H9 (cell line): ENCODE measurements around the gene ACAP2. TPM values are rescaled to one million over a fixed set of nuclear protein-coding genes. Genes with fewer than 3 reads are reported as not detected.

Experiments
- DNase-seq: peaks from one replicate; pipeline ENCODE4 v3.0.0-alpha.2; 2017
- H2AFZ ChIP-seq: one replicate; pipeline ENCODE4 v1.6.1; 2013; ENCODE audit warnings: mild to moderate bottlenecking, low read length, control low read depth, moderate library complexity
- H2AK5ac ChIP-seq: 2 replicates; pipeline ENCODE4 v1.6.1; 2013; ENCODE audit warnings: low read length, control low read depth, mixed read lengths; ENCODE audit not compliant: insufficient read length
- H2BK120ac ChIP-seq: one replicate; pipeline ENCODE4 v1.6.1; 2013; ENCODE audit warnings: low read depth, mild to moderate bottlenecking, low read length, control low read depth, inconsistent platforms; ENCODE audit not compliant: poor library complexity, severe bottlenecking
- H2BK12ac ChIP-seq: 2 replicates; pipeline ENCODE4 v1.6.1; 2013; ENCODE audit warnings: low read length, control low read depth, mixed read lengths, low read depth; ENCODE audit not compliant: insufficient read length
- H2BK15ac ChIP-seq: 2 replicates; pipeline ENCODE4 v1.6.1; 2013; ENCODE audit warnings: low read depth, low read length, control low read depth
- H2BK20ac ChIP-seq: one replicate; pipeline ENCODE4 v1.6.1; 2013; ENCODE audit warnings: low read depth, mild to moderate bottlenecking, low read length, control low read depth, inconsistent platforms; ENCODE audit not compliant: poor library complexity, severe bottlenecking
- H2BK5ac ChIP-seq: 2 replicates; pipeline ENCODE4 v1.6.1; 2013; ENCODE audit warnings: low read length, control low read depth, mixed read lengths; ENCODE audit not compliant: insufficient read length
- H3K14ac ChIP-seq: 2 replicates; pipeline ENCODE4 v1.6.1; 2013; ENCODE audit warnings: low read length, control low read depth; ENCODE audit not compliant: insufficient read depth
- H3K18ac ChIP-seq: 2 replicates; pipeline ENCODE4 v1.6.1; 2013; ENCODE audit warnings: low read depth, mild to moderate bottlenecking, mixed read lengths, low read length, control low read depth; ENCODE audit not compliant: insufficient read length
- H3K23ac ChIP-seq: 2 replicates; pipeline ENCODE4 v1.6.1; 2013; ENCODE audit warnings: low read length, control low read depth, mixed read lengths, low read depth; ENCODE audit not compliant: insufficient read length
- H3K23me2 ChIP-seq: 2 replicates; pipeline ENCODE4 v1.6.1; 2013; ENCODE audit warnings: low read depth, mild to moderate bottlenecking, mixed read lengths, low read length, control low read depth; ENCODE audit not compliant: insufficient read length, poor library complexity, severe bottlenecking
- H3K27ac ChIP-seq: 2 replicates; pipeline ENCODE4 v1.5.1; 2013; ENCODE audit warnings: low read length, control low read depth, mixed read lengths, low read depth; ENCODE audit not compliant: insufficient read length
- H3K27me3 ChIP-seq: 2 replicates; pipeline ENCODE4 v1.6.1; 2013; ENCODE audit warnings: low read length, control low read depth, inconsistent platforms; ENCODE audit not compliant: insufficient read depth
- H3K4ac ChIP-seq: 2 replicates; pipeline ENCODE4 v1.6.1; 2013; ENCODE audit warnings: low read depth, mild to moderate bottlenecking, control low read depth, inconsistent platforms, low read length, moderate library complexity
- H3K4me1 ChIP-seq: 2 replicates; pipeline ENCODE4 v1.6.1; 2013; ENCODE audit warnings: low read length, control low read depth, inconsistent platforms; ENCODE audit not compliant: insufficient read depth
- H3K4me2 ChIP-seq: 2 replicates; pipeline ENCODE4 v1.6.1; 2013; ENCODE audit warnings: low read length, control low read depth, mixed read lengths; ENCODE audit not compliant: insufficient read length, insufficient read depth
- H3K56ac ChIP-seq: 2 replicates; pipeline ENCODE4 v1.6.1; 2013; ENCODE audit warnings: low read depth, mild to moderate bottlenecking, mixed read lengths, low read length, control low read depth; ENCODE audit not compliant: insufficient read length
- H3K79me1 ChIP-seq: 2 replicates; pipeline ENCODE4 v1.6.1; 2013; ENCODE audit warnings: low read depth, mild to moderate bottlenecking, moderate library complexity, low read length, control low read depth, inconsistent platforms; ENCODE audit not compliant: insufficient read depth, poor library complexity, severe bottlenecking
- H3K79me2 ChIP-seq: 2 replicates; pipeline ENCODE4 v1.6.1; 2013; ENCODE audit warnings: low read length, control low read depth, inconsistent platforms; ENCODE audit not compliant: insufficient read depth
- H3K9ac ChIP-seq: 2 replicates; pipeline ENCODE4 v1.6.1; 2013; ENCODE audit warnings: low read length, control low read depth, mixed read lengths; ENCODE audit not compliant: insufficient read length; ENCODE audit errors: extremely low read depth
- H3K9me3 ChIP-seq: one replicate; pipeline ENCODE4 v1.6.1; 2013; ENCODE audit warnings: low read depth, low read length, inconsistent platforms; ENCODE audit not compliant: control insufficient read depth
- H3T11ph ChIP-seq: one replicate; pipeline ENCODE4 v1.6.1; 2013; ENCODE audit warnings: mild to moderate bottlenecking, low read length, control low read depth, inconsistent platforms
- H4K20me1 ChIP-seq: one replicate; pipeline ENCODE4 v1.6.1; 2013; ENCODE audit not compliant: control insufficient read depth, insufficient read length, insufficient read depth
- H4K5ac ChIP-seq: 2 replicates; pipeline ENCODE4 v1.6.1; 2013; ENCODE audit warnings: low read depth, mild to moderate bottlenecking, mixed read lengths, low read length, control low read depth; ENCODE audit not compliant: insufficient read length
- H4K8ac ChIP-seq: replicated peaks from 2 replicates; pipeline ENCODE4 v1.6.1; 2013; ENCODE audit warnings: low read length, control low read depth, mixed read lengths, low read depth; ENCODE audit not compliant: insufficient read length
- H4K91ac ChIP-seq: 2 replicates; pipeline ENCODE4 v1.6.1; 2013; ENCODE audit warnings: low read depth, mild to moderate bottlenecking, moderate library complexity, mixed read lengths, low read length, control low read depth; ENCODE audit not compliant: insufficient read length
- H3K27ac Mint-ChIP-seq, 3 experiments: 2 replicates in 2 of 3; 3 replicates in 1 of 3; pipeline ENCODE4 v1.8.0; 2020 to 2021; ENCODE audit warnings: mixed read lengths in 3 of 3, mild to moderate bottlenecking in 1 of 3, moderate library complexity in 1 of 3
- H3K27me3 Mint-ChIP-seq: 2 replicates; pipeline ENCODE4 v1.8.0; 2021; ENCODE audit warnings: low read depth, mild to moderate bottlenecking, moderate library complexity, mixed read lengths
- H3K36me3 Mint-ChIP-seq, 3 experiments: 2 replicates in 2 of 3; 3 replicates in 1 of 3; pipeline ENCODE4 v1.8.0; 2020 to 2021; ENCODE audit warnings: low read depth in 3 of 3, mixed read lengths in 3 of 3; ENCODE audit not compliant: insufficient read depth in 1 of 3
- H3K4me1 Mint-ChIP-seq, 2 experiments: 2 replicates each; pipeline ENCODE4 v1.8.0; 2020; ENCODE audit warnings: mixed read lengths in 2 of 2
- H3K4me3 Mint-ChIP-seq, 2 experiments: 2 replicates in 1 of 2; 3 replicates in 1 of 2; pipeline ENCODE4 v1.8.0; 2020 to 2021; ENCODE audit warnings: mild to moderate bottlenecking in 2 of 2, mixed read lengths in 2 of 2, moderate library complexity in 1 of 2
- H3K9me3 Mint-ChIP-seq, 2 experiments: 2 replicates in 1 of 2; 3 replicates in 1 of 2; pipeline ENCODE4 v1.8.0; 2020; ENCODE audit warnings: mild to moderate bottlenecking in 2 of 2, mixed read lengths in 2 of 2, moderate library complexity in 1 of 2
- CTCF ChIP-seq: fragments of 200-600 bp; sonication (generic); conservative IDR thresholded peaks from 3 replicates; pipeline ENCODE4 v1.8.0; 2021; ENCODE audit warnings: antibody characterized with exemption, mild to moderate bottlenecking
- WGBS: extraction: QIAGEN DNeasy Blood & Tissue Kit; methylation state at CpG from one replicate; pipeline ENCODE4 v1.1.7; 2013; ENCODE audit warnings: missing lambda C conversion rate, low lambda C conversion rate, mixed read lengths; ENCODE audit not compliant: insufficient read length; ENCODE audit errors: extremely low coverage; 5-methylcytosine and 5-hydroxymethylcytosine counted together
- total RNA-seq: library from RNA; stranded (reverse); gene quantifications from 2 replicates; pipeline ENCODE4 v1.2.1, GENCODE V29; 2021

ACAP2 gene
- total RNA-seq, 1 experiment from 2014 or later: 30.8 TPM

GRCh38 chr3:195240171-195240701 lies 202.6 kb downstream of the ACAP2 start:
- no peaks in the 10 kb centered on the region for H3K23me2 ChIP-seq
- no peak overlapping the region for H2BK15ac ChIP-seq
- H2BK5ac ChIP-seq: no peak overlapping the region
- no peak overlapping the region for H3K14ac ChIP-seq
- H3K56ac ChIP-seq: no peak overlapping the region
- no peaks in the 10 kb centered on the region for H3K27me3 ChIP-seq
- H3K4me2 ChIP-seq: no peak overlapping the region
- no peak overlapping the region for H3T11ph ChIP-seq
- H3K9me3 ChIP-seq: no peaks in the 10 kb centered on the region
- Mint-ChIP-seq H3K4me1 (peaks cover 22 to 26% of the 10 kb centered on the region in 2 experiments), H3K4me3 (no peak overlapping the region), H3K27me3 (no peaks in the 10 kb centered on the region; the same call in 1 of the 2 replicates), H3K9me3 (peaks cover 0 to 3% of the 10 kb centered on the region in 2 experiments; a peak in 1 of 5 replicates), H3K36me3 (peaks cover 18 to 21% (median 21%) of the 10 kb centered on the region in 3 experiments), H3K27ac (no peak overlapping the region)
- H2BK120ac ChIP-seq: no peak overlapping the region
- H2BK12ac ChIP-seq: no peak overlapping the region
- H3K4ac ChIP-seq: no peak overlapping the region
- H2AK5ac ChIP-seq: no peak overlapping the region
- no peak overlapping the region for H3K23ac ChIP-seq
- H4K5ac ChIP-seq: no peak overlapping the region
- WGBS: no CpG with 5 or more reads among the region's 15 CpGs
- DNase-seq: no peak
- no peak overlapping the region for H3K18ac ChIP-seq
- no peak for TF ChIP-seq CTCF
- H3K79me1 ChIP-seq: peaks cover 3% of the 10 kb centered on the region
- no peaks in the 10 kb centered on the region; the same call in 1 of the 2 replicates for H3K79me2 ChIP-seq
- H2BK20ac ChIP-seq: no peak overlapping the region
- H4K20me1 ChIP-seq: no peaks in the 10 kb centered on the region
- H3K27ac ChIP-seq: no peak overlapping the region
- H3K9ac ChIP-seq: no peak overlapping the region
- H4K8ac ChIP-seq: no peak overlapping the region
- no peak overlapping the region for H4K91ac ChIP-seq
- peaks cover 5% of the 10 kb centered on the region; the same call in 1 of the 2 replicates for H3K4me1 ChIP-seq
- H2AFZ ChIP-seq: no peak overlapping the region
